ENCODE measurements around the gene DUSP12. TPM values are rescaled to one million over a fixed set of nuclear protein-coding genes. Genes with fewer than 3 reads are reported as not detected.
A peak's percentile ranks its signal among the peaks of the same experiment; 100 is the strongest.

Gene DUSP12
- polyA plus RNA-seq, 1 of the 3 experiments (the other 2 are of a cell fraction) = 41.7 TPM

GRCh38 chr1:161792740-161793139 is 43.2 kb downstream of the DUSP12 start (continued):
- peak; percentile 83 for TF ChIP-seq SMC3 (IDR thresholded peaks at IDR 0.05; ENCODE audit: low read depth, low read length)
- TF ChIP-seq CTCF (IDR thresholded peaks at IDR 0.05) = peak; percentile 80
- no peak for TF ChIP-seq FOXM1 (IDR thresholded peaks at IDR 0.05; ENCODE audit: low read depth)
- TF ChIP-seq RAD21 (IDR thresholded peaks at IDR 0.05; ENCODE audit: low read length) = peak; percentile 85
- peak; percentile 26; the same call in 1 of the 2 replicates for TF ChIP-seq FOSL2 (IDR thresholded peaks at IDR 0.05; ENCODE audit: borderline replicate concordance, low read depth)
- TF ChIP-seq TCF12 (IDR thresholded peaks at IDR 0.05) = peak; percentile 32; the same call in 1 of the 2 replicates
- no peak for TF ChIP-seq MAX (IDR thresholded peaks at IDR 0.05; ENCODE audit: low read depth)
- TF ChIP-seq FOXJ3 (CRISPR knock-in tag; IDR thresholded peaks at IDR 0.05) = no peak
- no peak for TF ChIP-seq RCOR1 (IDR thresholded peaks at IDR 0.05; ENCODE audit: low read length)
- TF ChIP-seq ZBTB33 (IDR thresholded peaks at IDR 0.05; ENCODE audit: borderline replicate concordance, low read depth) = no peak
- no peak for TF ChIP-seq MXI1 (IDR thresholded peaks at IDR 0.05; ENCODE audit: low read depth, low read length)
- TF ChIP-seq CHD2 (IDR thresholded peaks at IDR 0.05; ENCODE audit: low read length, partially characterized antibody) = no peak
- TF ChIP-seq NFIC (IDR thresholded peaks at IDR 0.05; ENCODE audit: borderline replicate concordance) = 0 out of 2 replicates have a peak, but pooled peaks have one; percentile 15
- no peak for TF ChIP-seq TAF1 (IDR thresholded peaks at IDR 0.05; ENCODE audit: borderline replicate concordance, low read depth, low read length)

- ChIA-PET CTCF (interaction anchor here (1.0 kb wide), 1 partner anchor 237 kb away, joined by 3 read pairs; no protein-coding TSS in a partner anchor), POLR2A (no interaction called here)
- no peaks in the 10 kb centered on the region for H3F3A ChIP-seq (replicated peaks; ENCODE audit: insufficient read depth)
- TF ChIP-seq SMC3 (IDR thresholded peaks at IDR 0.05; ENCODE audit: low read depth, low read length) = no peak
- H3K79me2 ChIP-seq (ENCODE audit: insufficient read depth) = no peaks in the 10 kb centered on the region
- DNase-seq = no peak
- H3K27me3 ChIP-seq (ENCODE audit: insufficient read depth) = no peaks in the 10 kb centered on the region
- H2AFZ ChIP-seq (ENCODE audit: low read depth) = no peak overlapping the region
- no peaks in the 10 kb centered on the region for H3K9me2 ChIP-seq
- H3K36me3 ChIP-seq (replicated peaks in 1 of 2; ENCODE audit: control insufficient read depth in 1 of 2, insufficient read depth in 2 of 2, low read length in 1 of 2) = peaks cover 43 to 50% of the 10 kb centered on the region in 2 experiments
- WGBS (ENCODE audit: low lambda C conversion rate) = 91% methylated on average over 1 of the region's 1 CpG
- H3K4me2 ChIP-seq = no peak overlapping the region
- H3K4me1 ChIP-seq (ENCODE audit: control insufficient read depth in 1 of 2, insufficient read depth in 2 of 2, low read depth in 1 of 2, low read length in 1 of 2) = no peaks in the 10 kb centered on the region; a peak in 1 of 4 replicates
- no peaks in the 10 kb centered on the region for H4K20me1 ChIP-seq (ENCODE audit: insufficient read depth)
- H3K9me3 ChIP-seq = no peaks in the 10 kb centered on the region
- no peak overlapping the region for H3K4me3 ChIP-seq (ENCODE audit: low read depth in 2 of 2, low read length in 1 of 2)
- no peak overlapping the region for H3K9ac ChIP-seq
- H3K27ac ChIP-seq (ENCODE audit: low read depth in 2 of 2, low read length in 1 of 2) = no peak overlapping the region
Observed at GRCh38 chr1:161799792-161800191, 50.2 kb downstream of the DUSP12 start.

All from SK-N-SH (cell line).